ENCODE results near the gene ZGPAT.

The ZGPAT gene

DNA sequence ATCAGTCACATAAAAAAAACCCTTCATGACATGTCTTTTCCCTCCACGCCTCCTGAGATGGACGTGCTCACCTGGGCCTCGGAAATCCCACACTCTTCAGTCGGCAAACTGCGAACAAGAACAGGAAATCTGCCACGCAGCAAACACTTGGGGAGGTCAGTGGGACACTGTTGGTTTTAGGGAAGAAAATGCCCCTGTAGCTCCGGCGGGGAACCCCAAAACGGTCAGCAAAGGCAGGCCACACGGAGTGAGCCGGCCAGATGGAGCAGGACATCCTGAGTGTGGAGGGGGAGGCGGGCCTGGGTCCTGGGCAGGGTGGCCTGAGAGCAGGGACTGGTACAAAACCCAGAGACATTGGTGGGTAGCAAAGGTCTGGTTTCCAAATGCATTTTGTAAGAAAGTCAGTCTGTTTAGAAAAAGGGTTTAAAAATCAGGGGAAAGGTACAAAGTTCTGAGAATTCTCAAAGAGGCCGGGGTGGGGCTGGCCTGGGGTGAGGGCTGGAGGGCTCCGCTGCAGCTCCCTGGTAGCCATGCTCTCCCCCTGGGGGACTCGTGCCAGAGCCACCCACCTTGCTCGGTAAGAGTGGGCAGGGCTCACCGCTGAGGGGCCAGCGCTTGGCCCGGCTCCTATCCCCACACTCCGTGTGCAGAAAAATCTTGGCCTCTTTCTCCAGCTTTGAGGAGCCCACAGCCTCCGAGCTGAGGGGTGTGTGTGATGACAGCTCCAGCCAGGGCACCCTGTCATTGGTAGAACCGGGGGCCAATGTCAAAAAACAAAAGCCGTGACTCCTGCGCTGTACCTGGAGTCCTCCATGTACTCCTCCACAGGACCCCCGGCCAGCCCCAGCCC lies 37.0 kb downstream of the ZGPAT start:
- no peak for DNase-seq (ENCODE audit: low spot score)

- DNase-seq (ENCODE audit: low spot score), result no peak
Measured at GRCh38 chr20:63745424-63745805, 37.6 kb downstream of the ZGPAT start.

- no peak for DNase-seq (ENCODE audit: low spot score)
Measured at GRCh38 chr20:63745961-63746731, 38.3 kb downstream of the ZGPAT start.

- no peak for DNase-seq (ENCODE audit: low spot score)
Measured at GRCh38 chr20:63746751-63747315, 39.0 kb downstream of the ZGPAT start.

DNA sequence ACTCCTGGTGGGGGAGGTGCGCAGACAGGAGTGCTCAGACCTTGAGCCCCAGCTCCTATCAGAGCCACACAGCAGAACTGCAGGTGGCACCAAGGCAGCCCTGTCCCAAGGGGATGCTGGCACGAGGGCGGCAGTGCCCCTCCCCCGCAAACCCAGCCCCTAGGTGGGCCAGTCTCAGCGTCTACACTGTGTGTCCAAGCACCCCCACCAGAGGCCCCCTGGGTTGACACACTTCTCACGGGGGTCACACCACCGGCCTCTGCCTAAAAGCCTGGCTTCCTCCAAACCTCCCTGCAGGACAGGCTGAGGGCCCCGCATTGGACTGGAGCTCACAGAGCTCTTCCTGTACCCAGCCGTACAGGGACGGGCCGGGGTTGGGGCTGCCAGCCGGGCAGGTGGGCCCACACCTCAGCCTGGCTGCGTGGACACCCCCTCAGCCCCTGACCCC lies 39.8 kb downstream of the ZGPAT start:
- DNase-seq (ENCODE audit: low spot score), result no peak

- no peak for DNase-seq (ENCODE audit: low spot score)
Measured at GRCh38 chr20:63748070-63748933, 40.5 kb downstream of the ZGPAT start.

GRCh38 chr20:63748934-63749270 lies 41.1 kb downstream of the ZGPAT start:
- no peak for DNase-seq (ENCODE audit: low spot score)

- no peak for DNase-seq (ENCODE audit: low spot score)
Measured at GRCh38 chr20:63749597-63750508, 42.0 kb downstream of the ZGPAT start.

DNA sequence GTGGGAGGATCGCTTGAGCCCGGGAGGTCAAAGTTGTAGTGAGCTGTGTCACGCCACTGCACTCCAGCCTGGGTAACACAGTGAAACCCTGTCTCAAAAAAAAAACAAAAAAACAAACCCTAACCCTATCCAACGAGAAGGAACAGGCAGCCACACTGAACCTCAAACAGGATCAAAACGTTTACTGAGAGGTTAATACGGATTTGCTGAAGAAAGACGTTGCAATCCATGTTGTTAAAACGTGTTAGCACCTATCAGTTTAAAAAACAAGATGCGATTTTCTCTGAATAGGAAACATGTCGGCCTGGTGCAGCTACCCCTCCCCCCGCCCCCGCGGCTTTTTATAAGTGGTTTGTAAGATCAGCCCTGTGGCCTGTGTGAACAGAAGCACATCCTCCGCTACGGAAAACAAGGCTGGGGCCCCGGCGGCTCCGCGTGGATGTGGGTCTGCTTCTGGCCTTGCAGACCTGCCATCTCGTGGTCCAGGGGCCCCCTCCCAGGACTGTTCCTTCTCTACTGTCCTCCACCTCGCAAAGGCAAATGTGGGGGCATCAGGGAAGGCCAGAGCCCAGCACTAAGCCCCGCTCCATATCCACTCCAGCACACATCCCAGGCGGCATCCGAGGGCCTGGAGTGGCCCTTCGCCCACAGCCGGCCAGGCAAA lies 43.1 kb downstream of the ZGPAT start:
- DNase-seq (ENCODE audit: low spot score), result no peak

- DNase-seq (ENCODE audit: low spot score), result peak; percentile 29
Measured at GRCh38 chr20:63751471-63752271, 43.8 kb downstream of the ZGPAT start.

DNA sequence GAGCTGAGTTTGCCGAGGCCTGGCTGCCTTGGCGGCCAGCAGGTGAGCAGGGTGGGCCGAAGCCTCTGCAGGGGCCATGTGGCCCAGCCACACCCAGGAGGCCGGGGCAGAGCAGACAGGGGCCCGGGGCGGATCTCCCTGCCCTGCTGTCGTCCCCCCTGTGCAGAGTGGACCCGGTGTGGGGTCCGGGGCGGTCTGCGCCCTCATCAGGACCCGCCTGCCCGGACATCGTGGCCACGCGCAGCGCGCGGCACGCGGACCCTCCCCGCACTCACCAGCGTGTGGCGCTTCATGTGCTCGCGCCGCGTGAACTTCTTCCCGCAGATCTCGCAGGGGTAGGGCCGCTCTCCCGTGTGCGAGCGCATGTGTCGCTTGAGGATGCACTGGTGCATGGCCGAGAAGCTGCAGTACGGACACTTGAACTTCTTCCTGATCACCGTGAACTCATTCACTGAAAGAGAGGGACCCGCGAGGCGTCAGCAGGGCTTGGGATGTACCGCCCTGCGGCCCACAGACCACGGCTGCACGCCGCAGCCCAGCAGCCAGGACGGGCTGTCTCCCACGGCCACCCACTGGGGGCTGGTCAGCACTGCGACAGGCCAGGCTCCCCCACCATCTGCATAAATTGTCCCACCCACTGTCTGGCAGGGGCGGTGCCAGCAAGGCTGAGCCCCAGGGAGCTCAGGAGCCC lies 44.7 kb downstream of the ZGPAT start:
- DNase-seq (ENCODE audit: low spot score), result no peak

- no peak for DNase-seq (ENCODE audit: low spot score)
Measured at GRCh38 chr20:63753381-63753780, 45.5 kb downstream of the ZGPAT start.

GRCh38 chr20:63754008-63754407 lies 46.2 kb downstream of the ZGPAT start:
- no peak for DNase-seq (ENCODE audit: low spot score)

- DNase-seq (ENCODE audit: low spot score), result no peak
Measured at GRCh38 chr20:63755933-63756647, 48.3 kb downstream of the ZGPAT start.

- no peak for DNase-seq (ENCODE audit: low spot score)
Measured at GRCh38 chr20:63756648-63756991, 48.8 kb downstream of the ZGPAT start.

- no peak for DNase-seq (ENCODE audit: low spot score)
Measured at GRCh38 chr20:63758152-63758551, 50.3 kb downstream of the ZGPAT start.

- DNase-seq (ENCODE audit: low spot score), result no peak
Measured at GRCh38 chr20:63759377-63759901, 51.6 kb downstream of the ZGPAT start.
